Upper lobe of left lung (tissue), 6 donors: ENCODE measurements around the gene DOLPP1. TPM values are rescaled to one million over a fixed set of nuclear protein-coding genes. Genes with fewer than 3 reads are reported as not detected.
A peak's percentile ranks its signal among the peaks of the same experiment; 100 is the strongest.
"Not testable (repeated sequence)": the region's sequence is repeated elsewhere in the genome, so short reads cannot be mapped to it uniquely, and the experiment has no call there.

Experiments used
- ATAC-seq, 2 donors: fragments of 200-7000 bp; cut with Tn5 transposase; one replicate each; pipeline ENCODE4 v1.9.1; 2022; ENCODE audit warnings: mild to moderate bottlenecking in 2 of 2, moderate library complexity in 2 of 2; ENCODE audit not compliant: low FRiP score in 2 of 2
- DNase-seq, 2 donors: peaks; one replicate each; pipeline ENCODE4 v3.0.0-alpha.2; 2019 to 2020
- H3K27ac ChIP-seq, 4 donors: fragments of 200-600 bp; sonication (generic); one replicate each; pipeline ENCODE4 v1.5.1; 2016 to 2019
- H3K27me3 ChIP-seq, 4 donors: fragments of 200-600 bp; sonication (generic); one replicate each; pipeline ENCODE4 v1.5.1; 2017 to 2019
- H3K36me3 ChIP-seq, 4 donors: fragments of 200-600 bp; sonication (generic); one replicate each; pipeline ENCODE4 v1.5.1; 2016 to 2019
- H3K4me1 ChIP-seq, 4 donors: fragments of 200-600 bp; sonication (generic); one replicate each; pipeline ENCODE4 v1.5.1; 2018 to 2019
- H3K4me3 ChIP-seq, 4 donors: fragments of 200-600 bp; sonication (generic); one replicate each; pipeline ENCODE4 v1.5.1; 2017 to 2019; ENCODE audit warnings: mild to moderate bottlenecking in 2 of 4, moderate library complexity in 1 of 4
- H3K9me3 ChIP-seq, 4 donors: fragments of 200-600 bp; sonication (generic); one replicate each; pipeline ENCODE4 v1.5.1; 2018 to 2019
- CTCF ChIP-seq, 6 experiments: fragments of 450-650 bp in 4 of 6; fragments of 200-600 bp in 2 of 6; sonication (generic) in 2 of 6; IDR thresholded peaks; one replicate each; pipeline ENCODE4 v1.5.1; 2016 to 2019; ENCODE audit warnings: antibody characterized with exemption in 6 of 6
- EP300 ChIP-seq, 4 donors: sonication (generic); formaldehyde crosslinking; IDR thresholded peaks; one replicate each; pipeline ENCODE4 v1.5.1; 2017; ENCODE audit warnings: antibody characterized with exemption in 4 of 4, control low read depth in 2 of 4
- POLR2A ChIP-seq, 4 donors: fragments of 450-650 bp; IDR thresholded peaks; one replicate each; pipeline ENCODE4 v1.5.1; 2016 to 2017; ENCODE audit warnings: antibody characterized with exemption in 4 of 4, mild to moderate bottlenecking in 2 of 4
- POLR2AphosphoS5 ChIP-seq, 2 donors: sonication (generic); formaldehyde crosslinking; IDR thresholded peaks; one replicate each; pipeline ENCODE4 v1.5.1; 2017; ENCODE audit warnings: antibody characterized with exemption in 2 of 2
- WGBS, 2 donors: methylation state at CpG; one replicate each; pipeline ENCODE4 v1.1.5; 2017 to 2018; 5-methylcytosine and 5-hydroxymethylcytosine counted together
- total RNA-seq, 6 donors: library from RNA; depleted of rRNA in 4 of 6; stranded (reverse); fragments of >200 nt in 4 of 6; gene quantifications; one replicate each; pipeline versions ENCODE4 v1.1.0 to v1.2.1, GENCODE V29; 2016 to 2021
- donor health status: DM: no; HTN: no; CAD: no; lungs with moderate emphysema.
- donor health status: DM: no; HTN: yes; CAD: no; lungs with severe emphysema.

DOLPP1 gene
- total RNA-seq, 6 donors from 2014 or later = 3.9 to 14.8 (median 8.2) TPM

- 92 to 100% methylated on average over 2 to 5 of the region's 5 CpGs for WGBS, 2 donors
- ATAC-seq = no peak
Observed at GRCh38 chr9:129128689-129129088, 47.8 kb downstream of the DOLPP1 start.

GRCh38 chr9:129130271-129130670 lies 49.4 kb downstream of the DOLPP1 start:
- H3K27ac ChIP-seq, H3K27me3 ChIP-seq, ATAC-seq, H3K4me3 ChIP-seq, H3K9me3 ChIP-seq, DNase-seq: not testable (repeated sequence)
- Histone ChIP-seq H3K36me3 (peaks cover 10 to 68% (median 26%) of the 10 kb centered on the region in 4 donors), H3K4me1 (peaks cover 6 to 18% (median 11%) of the 10 kb centered on the region in 4 donors)
- WGBS, 2 donors = 88 to 90% methylated on average over 7 of the region's 7 CpGs

More at GRCh38 chr9:129128689-129129088, 47.8 kb downstream of the DOLPP1 start:
- H3K4me1 ChIP-seq = peaks cover 6 to 18% (median 11%) of the 10 kb centered on the region in 4 donors
- no peaks in the 10 kb centered on the region for H3K9me3 ChIP-seq
- H3K27me3 ChIP-seq = no peaks in the 10 kb centered on the region
- no peak overlapping the region for H3K27ac ChIP-seq
- H3K4me3 ChIP-seq = no peak overlapping the region
- no peak for DNase-seq
- peaks cover 6 to 74% (median 33%) of the 10 kb centered on the region in 4 donors for H3K36me3 ChIP-seq
- no peak for TF ChIP-seq CTCF (IDR thresholded peaks at IDR 0.05)

GRCh38 chr9:129130791-129131190 lies 49.9 kb downstream of the DOLPP1 start:
- no peak overlapping the region for H3K27ac ChIP-seq
- ATAC-seq = no peak
- H3K27me3 ChIP-seq = no peaks in the 10 kb centered on the region
- H3K4me3 ChIP-seq = no peak overlapping the region
- TF ChIP-seq POLR2AphosphoS5 (IDR thresholded peaks at IDR 0.05) (no peak), EP300 (IDR thresholded peaks at IDR 0.05) (no peak), POLR2A (IDR thresholded peaks at IDR 0.05) (no peak), CTCF (IDR thresholded peaks at IDR 0.05) (no peak)
- no peak for DNase-seq
- H3K9me3 ChIP-seq = no peaks in the 10 kb centered on the region
- peaks cover 6 to 18% (median 11%) of the 10 kb centered on the region in 4 donors for H3K4me1 ChIP-seq
- 65 to 80% methylated on average over 3 of the region's 3 CpGs for WGBS, 2 donors
- peaks cover 10 to 68% (median 31%) of the 10 kb centered on the region in 4 donors for H3K36me3 ChIP-seq

GRCh38 chr9:129131300-129132145 lies 50.6 kb downstream of the DOLPP1 start:
- no peaks in the 10 kb centered on the region for H3K9me3 ChIP-seq
- no peak overlapping the region for H3K4me3 ChIP-seq
- TF ChIP-seq EP300 (IDR thresholded peaks at IDR 0.05) = no peak
- no peak for TF ChIP-seq POLR2A (IDR thresholded peaks at IDR 0.05)
- peak; percentile 93 to 99 (median 97) for TF ChIP-seq CTCF (IDR thresholded peaks at IDR 0.05)
- no peak overlapping the region for H3K27ac ChIP-seq
- H3K27me3 ChIP-seq = no peaks in the 10 kb centered on the region
- peaks cover 14 to 71% (median 37%) of the 10 kb centered on the region in 4 donors for H3K36me3 ChIP-seq
- ATAC-seq (peak; percentile 87 to 95), DNase-seq (peak; percentile 83 to 91)
- peaks cover 6 to 17% (median 11%) of the 10 kb centered on the region in 4 donors for H3K4me1 ChIP-seq
- WGBS, 2 donors = 42 to 79% methylated on average over 6 to 13 of the region's 13 CpGs

- no peaks in the 10 kb centered on the region for H3K9me3 ChIP-seq
- H3K27ac ChIP-seq = no peak overlapping the region
- H3K36me3 ChIP-seq = peaks cover 15 to 80% (median 44%) of the 10 kb centered on the region in 4 donors
- H3K4me3 ChIP-seq = no peak overlapping the region
- TF ChIP-seq CTCF (IDR thresholded peaks at IDR 0.05) = no peak
- no peak for TF ChIP-seq EP300 (IDR thresholded peaks at IDR 0.05)
- no peak for TF ChIP-seq POLR2AphosphoS5 (IDR thresholded peaks at IDR 0.05)
- TF ChIP-seq POLR2A (IDR thresholded peaks at IDR 0.05) = no peak
- H3K4me1 ChIP-seq = peaks cover 6 to 15% (median 12%) of the 10 kb centered on the region in 4 donors
- 80 to 89% methylated on average over 1 to 4 of the region's 4 CpGs for WGBS, 2 donors
- ATAC-seq = no peak
- no peak for DNase-seq
- H3K27me3 ChIP-seq = no peaks in the 10 kb centered on the region
Observed at GRCh38 chr9:129133082-129133481, 52.2 kb downstream of the DOLPP1 start.
